ENCODE results near the gene TBL1XR1. TPM values are rescaled to one million over a fixed set of nuclear protein-coding genes. Genes with fewer than 3 reads are reported as not detected.

TBL1XR1 gene
- total and polyA plus RNA-seq, 2 donors (not counting 3 experiments of a cell fraction or from before 2014, with no cell fraction given), result 26.9 to 146 TPM

- no peaks in the 10 kb centered on the region for H3K36me3 ChIP-seq (ENCODE audit: control insufficient read depth in 2 of 2, extremely low read depth in 1 of 2, insufficient read depth in 2 of 2, low read length in 2 of 2)
- DNase-seq (ENCODE audit: low read depth, low spot score), result no peak
- H3K9ac ChIP-seq (replicated peaks; ENCODE audit: extremely low read depth, insufficient read depth, low read length), result no peak overlapping the region
- H3K27me3 ChIP-seq (ENCODE audit: control insufficient read depth in 2 of 2, insufficient read depth in 2 of 2, low read length in 2 of 2), result no peaks in the 10 kb centered on the region
- no peak for FAIRE-seq
- intact Hi-C loops (cut with micrococcal nuclease), result no loop called here
- no peak overlapping the region for H3K4me2 ChIP-seq (ENCODE audit: insufficient read depth, low read length)
- no TSS peak for BruUV-seq (replicated peaks)
- H3K27ac ChIP-seq (ENCODE audit: insufficient read depth, low read depth, low read length), result no peak overlapping the region
- no peaks in the 10 kb centered on the region for H3K4me1 ChIP-seq (ENCODE audit: control insufficient read depth, extremely low read depth, insufficient read depth, low read length)
- H3K4me3 ChIP-seq (replicated peaks in 1 of 3; ENCODE audit: insufficient read depth in 1 of 3, low read depth in 1 of 3, low read length in 3 of 3), result no peak overlapping the region
- TF ChIP-seq JUN (IDR thresholded peaks at IDR 0.05; ENCODE audit: borderline replicate concordance, insufficient read depth, insufficient read length, low read depth) (no peak), POLR2A (IDR thresholded peaks at IDR 0.05; ENCODE audit: low read depth, low read length) (no peak), MYC (IDR thresholded peaks at IDR 0.05; ENCODE audit: low read depth, low read length) (no peak), GATA2 (IDR thresholded peaks at IDR 0.05; ENCODE audit: insufficient read depth, insufficient read length, low read depth, low read length) (no peak), CTCF (IDR thresholded peaks at IDR 0.05; ENCODE audit: extremely low read depth in 1 of 2, insufficient read depth in 1 of 2, low read depth in 1 of 2, low read length in 2 of 2) (no peak), POLR2AphosphoS5 (IDR thresholded peaks at IDR 0.05; ENCODE audit: insufficient read depth, low read depth, low read length) (no peak), FOS (IDR thresholded peaks at IDR 0.05; ENCODE audit: borderline replicate concordance, insufficient read depth, low read length) (no peak), EZH2 (IDR thresholded peaks at IDR 0.05; ENCODE audit: borderline replicate concordance, low read depth, low read length, severe bottlenecking) (no peak)
- TF ChIP-seq, protein P1, sequence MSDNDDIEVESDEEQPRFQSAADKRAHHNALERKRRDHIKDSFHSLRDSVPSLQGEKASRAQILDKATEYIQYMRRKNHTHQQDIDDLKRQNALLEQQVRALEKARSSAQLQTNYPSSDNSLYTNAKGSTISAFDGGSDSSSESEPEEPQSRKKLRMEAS (IDR thresholded peaks at IDR 0.05; ENCODE audit: insufficient read depth, insufficient read length), result no peak
- H3K9me1 ChIP-seq (replicated peaks; ENCODE audit: control insufficient read depth, extremely low read depth, insufficient read depth, low read length), result no peaks in the 10 kb centered on the region
- no peaks in the 10 kb centered on the region for H3K79me2 ChIP-seq (ENCODE audit: control insufficient read depth, insufficient read depth, low read length)
- no peak overlapping the region for H2AFZ ChIP-seq (ENCODE audit: low read depth, low read length)
- H3K9me3 ChIP-seq (replicated peaks; ENCODE audit: control insufficient read depth, insufficient read depth, low read length), result no peaks in the 10 kb centered on the region
- CTCF ChIA-PET, result interaction anchor here (1.0 kb wide), 1 partner anchor 20 kb away, joined by 3 read pairs; no protein-coding TSS in a partner anchor
- H4K20me1 ChIP-seq (replicated peaks; ENCODE audit: control insufficient read depth, extremely low read depth, insufficient read depth, low read length), result no peaks in the 10 kb centered on the region
- dilution Hi-C loops (cut with MboI; ENCODE audit: extremely low pct_ligation_motif_present, low sequenced_read_pairs), result no loop called here
- POLR2A ChIA-PET, result no interaction called here
These were observed 208.5 kb downstream of the TBL1XR1 start for GRCh38 chr3:176988795-176989194.

Measured in endothelial cell of umbilical vein (primary cell).